GM19324 (cell line): ENCODE results near the gene CR2.
"Not testable (repeated sequence)": the region's sequence is repeated elsewhere in the genome, so short reads cannot be mapped to it uniquely, and the experiment has no call there.

ENCODE experiments used
- ATAC-seq: cut with Tn5 transposase; IDR thresholded peaks from one replicate; pipeline ENCODE4 v1.9.1; 2021; ENCODE audit warnings: mild to moderate bottlenecking, moderate library complexity; ENCODE audit not compliant: unreplicated experiment, low FRiP score

The CR2 gene

DNA sequence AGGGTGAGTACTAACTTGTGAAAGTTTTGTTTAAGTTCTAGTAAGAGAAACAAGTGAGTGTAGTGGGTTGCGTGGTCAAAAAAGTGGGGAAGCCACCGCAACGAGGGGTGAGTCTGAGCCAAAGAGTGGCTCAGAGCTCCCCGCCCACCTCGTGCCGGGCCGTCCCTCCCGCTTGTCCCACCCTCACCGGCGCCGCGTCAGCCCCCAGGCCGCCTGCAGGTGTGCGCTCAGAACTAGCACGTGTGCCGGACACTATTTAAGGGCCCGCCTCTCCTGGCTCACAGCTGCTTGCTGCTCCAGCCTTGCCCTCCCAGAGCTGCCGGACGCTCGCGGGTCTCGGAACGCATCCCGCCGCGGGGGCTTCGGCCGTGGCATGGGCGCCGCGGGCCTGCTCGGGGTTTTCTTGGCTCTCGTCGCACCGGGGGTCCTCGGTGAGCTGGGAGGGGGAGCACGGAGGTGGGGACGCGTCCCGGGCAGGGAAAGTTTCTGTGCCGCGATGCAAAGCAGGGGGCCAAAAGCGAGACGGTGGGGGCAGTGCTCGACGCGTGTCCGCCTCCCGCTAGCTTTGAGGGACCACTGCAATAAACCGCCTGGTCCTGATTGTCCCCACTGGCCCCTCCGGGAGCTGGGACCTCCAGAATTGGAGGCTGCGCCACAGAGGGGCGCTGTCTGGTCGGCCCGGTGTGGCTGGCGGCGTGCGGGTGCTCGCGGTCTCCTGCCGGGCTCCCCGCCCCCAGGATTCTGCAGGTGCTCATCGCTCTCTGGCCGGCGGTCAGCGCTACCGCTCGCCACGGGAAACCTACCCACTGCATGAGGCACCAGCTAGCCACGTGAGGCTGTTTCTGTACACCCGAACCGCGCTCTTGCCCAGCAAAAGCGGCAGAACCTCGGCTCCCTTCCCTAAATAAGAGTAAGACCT, at the start of gene CR2:
Gene CR2 (plus strand): TSS at position 283 of the 919 bp plus-strand sequence. CDS start 91 bp downstream, at position 374.
- peak; percentile 89 for ATAC-seq

DNA sequence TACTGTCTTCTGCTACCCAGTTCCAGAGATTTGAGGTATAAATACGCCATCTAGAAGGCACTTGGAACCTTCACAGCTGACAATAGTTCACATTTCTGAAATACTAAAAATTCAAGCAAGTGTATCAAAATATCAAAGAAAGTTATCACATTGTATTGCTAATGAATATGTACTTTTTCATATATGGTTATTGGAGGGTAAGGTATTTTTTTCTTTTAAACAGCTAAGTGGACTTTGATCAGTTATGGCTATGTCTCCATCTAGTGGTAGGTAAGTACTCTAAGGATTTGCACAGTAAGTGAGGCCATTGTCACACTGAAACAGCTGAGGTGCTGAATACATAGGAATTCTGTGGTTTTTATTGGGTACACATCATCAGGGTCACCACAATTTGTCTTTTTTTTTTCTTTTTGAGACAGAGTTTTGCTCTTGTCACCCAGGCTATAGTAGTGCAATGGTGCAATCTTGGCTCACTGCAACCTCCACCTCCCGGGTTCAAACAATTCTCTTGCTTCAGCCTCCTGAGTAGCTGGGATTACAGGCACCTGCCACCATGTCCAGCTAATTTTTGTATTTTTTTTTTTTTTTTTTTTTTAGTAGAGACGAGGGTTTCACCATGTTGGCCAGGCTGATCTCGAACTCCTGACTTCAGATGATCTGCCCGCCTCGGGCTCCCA, 49.1 kb upstream of the CR2 start:
- ATAC-seq, result no peak

DNA sequence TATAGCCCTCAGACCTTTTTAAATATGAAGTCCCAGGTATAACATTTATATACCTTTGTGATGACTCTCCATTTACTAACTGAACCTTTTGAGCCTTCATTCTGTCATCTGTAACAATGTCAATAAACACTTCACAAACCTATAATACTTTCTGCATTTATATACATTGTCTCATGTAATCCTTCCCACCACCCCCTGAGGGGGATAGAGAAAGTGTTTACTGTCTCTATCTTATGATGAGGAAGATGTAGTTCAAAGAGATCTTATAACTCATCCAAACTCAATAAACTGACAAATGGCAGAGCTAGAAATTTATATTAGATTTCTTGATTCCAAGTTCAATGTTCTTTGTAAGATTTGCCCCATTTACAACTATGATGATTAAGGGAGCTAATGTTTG, 48.3 kb upstream of the CR2 start:
- ATAC-seq, result no peak

DNA sequence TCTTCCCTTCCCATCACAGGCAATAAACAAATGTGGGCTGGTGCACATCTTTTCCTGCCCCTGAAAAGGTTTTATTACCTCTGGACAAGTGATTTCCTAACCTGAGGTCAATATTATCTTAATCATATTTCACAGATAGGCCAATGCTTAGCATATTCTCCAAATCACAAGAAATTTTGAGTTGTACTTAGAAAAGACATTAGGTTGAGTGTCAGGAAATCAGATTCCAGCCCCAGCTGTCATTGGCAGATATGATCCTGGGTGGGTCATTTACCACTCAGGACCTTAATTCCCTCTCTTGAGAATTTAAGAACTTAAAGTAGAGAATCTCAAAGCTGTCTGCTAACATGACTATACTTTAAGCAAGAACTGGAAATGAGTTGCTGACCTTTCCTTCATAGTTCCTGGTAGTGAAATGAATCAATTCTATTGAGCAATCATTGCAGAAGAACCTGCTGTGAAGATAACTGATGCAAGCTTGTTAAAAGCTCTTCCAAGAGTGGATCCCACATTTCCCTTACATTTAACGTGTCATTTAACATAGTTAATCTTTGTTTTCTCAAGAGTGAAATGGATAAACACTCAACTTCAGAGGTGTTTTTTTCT, 46.4 kb upstream of the CR2 start:
- ATAC-seq, result no peak

DNA sequence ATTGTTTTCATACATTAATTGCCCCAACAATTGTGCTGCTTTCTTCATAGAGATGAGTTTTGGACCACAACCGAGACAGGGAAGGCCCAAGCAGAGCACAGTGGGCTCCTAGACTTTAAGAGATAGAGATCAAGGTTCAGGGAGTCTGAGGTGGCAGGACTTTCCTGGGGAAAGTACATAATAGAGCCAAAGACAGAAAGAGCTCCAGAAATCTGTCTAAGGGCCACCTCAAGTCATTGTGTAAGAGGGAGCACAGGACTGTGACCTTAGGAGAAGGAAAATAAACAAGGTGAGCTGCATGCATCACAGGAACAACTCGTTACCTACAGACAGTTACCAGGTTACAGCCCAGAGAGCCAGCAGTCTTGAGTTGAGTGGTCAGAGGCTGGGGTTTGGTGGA, 41.3 kb upstream of the CR2 start:
- no peak for ATAC-seq

DNA sequence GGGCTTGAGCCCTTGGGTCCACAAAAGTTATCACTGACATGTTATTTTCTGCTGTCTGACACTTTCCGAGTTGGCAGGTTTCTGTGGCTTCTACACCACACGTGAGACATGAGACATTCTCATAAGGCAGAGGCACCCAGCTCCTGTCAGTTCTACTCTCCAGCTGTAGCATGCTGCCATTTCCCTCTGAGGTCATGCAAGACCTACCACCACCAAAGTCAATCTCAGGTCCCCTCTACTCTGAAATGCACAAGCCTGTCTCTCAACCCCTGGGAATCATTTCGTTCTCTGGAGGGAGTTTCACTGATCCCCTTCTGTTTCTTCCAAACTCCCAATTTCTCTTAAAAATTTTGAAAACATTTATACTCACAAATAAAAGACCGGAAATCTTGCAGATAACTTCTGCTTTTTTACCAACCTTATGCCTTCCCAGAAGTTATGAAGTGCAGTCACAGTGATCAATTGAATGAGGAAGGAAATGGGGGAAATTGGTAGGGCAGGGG, 39.5 kb upstream of the CR2 start:
- ATAC-seq, result peak; percentile 91

DNA sequence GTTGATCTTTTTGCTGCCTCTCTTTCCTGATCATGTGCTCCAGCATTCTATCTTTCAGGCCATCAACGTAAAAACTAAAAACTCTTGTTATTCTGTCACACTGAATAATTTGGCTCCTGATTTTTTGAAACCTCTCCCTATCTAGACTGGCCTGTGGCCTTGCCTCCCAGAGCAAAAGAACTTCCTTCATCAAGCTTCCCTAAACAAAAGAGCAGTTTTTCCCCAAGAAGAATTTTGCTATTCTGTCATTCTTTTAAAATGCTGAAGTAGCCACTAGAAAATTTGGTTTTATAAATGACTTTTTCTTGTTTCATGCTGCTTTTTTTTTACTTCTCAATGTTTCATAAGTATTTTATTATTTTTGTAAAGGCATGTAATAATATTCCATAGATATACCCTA, 37.1 kb upstream of the CR2 start:
- no peak for ATAC-seq

DNA sequence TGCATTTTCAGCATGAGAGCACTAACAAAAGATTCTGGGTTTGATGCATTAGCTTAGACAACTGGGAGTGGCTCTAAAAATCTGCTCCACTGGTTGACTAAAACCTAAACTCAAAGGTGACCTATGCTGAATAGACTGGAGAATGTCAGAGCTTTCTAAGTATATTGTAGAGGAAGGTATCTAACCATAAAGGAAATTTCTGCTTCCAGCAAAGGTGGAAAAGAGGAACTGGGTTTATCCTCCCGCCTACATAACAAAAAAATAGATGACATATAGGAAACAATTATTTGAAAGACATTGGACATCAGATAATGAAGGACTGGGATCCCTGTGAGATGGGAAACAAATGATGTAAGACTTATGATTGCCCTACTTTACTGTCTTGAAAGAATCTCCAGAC, 35.8 kb upstream of the CR2 start:
- ATAC-seq, result no peak

DNA sequence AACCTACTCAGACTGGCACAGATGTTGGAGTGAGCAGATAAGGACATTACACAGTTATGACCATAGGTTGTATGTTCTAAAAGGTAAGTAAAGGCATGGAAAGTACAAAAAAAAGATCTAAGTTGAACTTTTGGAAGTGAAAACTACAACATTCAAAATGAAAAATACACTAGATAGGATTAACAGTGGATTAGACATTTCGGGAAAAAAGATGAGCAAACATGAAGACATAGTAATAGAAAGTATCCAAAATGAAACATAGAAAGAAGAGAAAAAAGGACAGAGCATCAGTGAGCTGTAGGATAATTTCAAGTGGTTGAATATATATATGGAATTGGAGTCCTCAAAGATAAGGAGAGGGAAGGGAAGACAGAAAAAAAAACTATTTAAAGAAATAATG, 34.0 kb upstream of the CR2 start:
- ATAC-seq, result no peak

DNA sequence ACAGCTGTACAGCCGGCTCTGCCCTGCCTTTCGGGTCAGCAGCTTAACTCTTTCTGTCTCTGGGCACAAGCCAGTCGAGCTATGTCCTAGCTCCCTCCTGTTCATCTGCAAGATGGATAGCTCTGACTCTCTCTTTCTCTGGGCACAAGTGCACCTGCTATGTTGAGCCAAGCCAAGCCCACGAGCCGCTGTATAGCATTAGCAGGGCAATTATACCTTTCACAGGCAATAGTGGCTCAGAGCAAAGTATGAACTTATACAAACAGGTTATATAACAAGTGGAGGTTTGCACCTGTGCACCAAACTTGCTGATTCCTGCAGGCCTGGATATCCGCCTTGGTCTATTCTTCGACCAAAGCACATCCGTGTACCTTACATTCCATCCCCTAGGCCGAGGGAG, 33.0 kb upstream of the CR2 start:
- ATAC-seq, result no peak

DNA sequence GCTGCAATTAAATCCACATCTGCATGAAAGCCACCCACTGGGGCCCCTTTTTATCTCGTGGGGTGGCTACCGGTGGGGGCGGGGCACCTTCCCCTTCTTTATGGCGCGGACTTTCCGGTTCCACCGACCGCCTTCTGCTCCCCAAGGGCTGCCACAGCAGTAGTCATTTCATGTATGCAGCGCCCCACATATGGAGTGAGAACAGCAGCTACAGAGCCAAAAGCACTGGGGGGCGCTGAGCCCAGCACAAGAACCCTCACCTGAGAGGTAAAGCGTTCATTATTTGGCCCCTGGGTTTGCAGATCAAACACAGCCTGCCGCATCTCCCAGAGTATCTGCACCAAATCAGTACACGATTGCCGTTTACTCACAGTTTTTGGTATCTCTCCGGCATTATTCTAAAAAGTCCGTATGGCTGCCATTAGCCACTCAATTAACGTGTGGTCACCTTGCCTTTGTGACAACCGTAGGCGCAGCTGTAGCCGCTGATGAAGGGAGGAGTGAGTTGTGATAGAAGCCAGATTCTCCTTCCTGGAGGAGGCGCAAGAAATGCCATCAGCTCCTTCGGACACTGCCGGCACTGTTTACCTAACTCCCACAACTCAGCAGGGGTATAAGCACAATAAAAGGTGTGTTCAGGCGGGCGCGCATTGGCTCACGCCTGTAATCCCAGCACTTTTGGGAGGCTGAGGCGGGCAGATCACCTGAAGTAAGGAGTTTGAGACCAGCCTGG, 30.4 kb upstream of the CR2 start:
- ATAC-seq, result no peak

DNA sequence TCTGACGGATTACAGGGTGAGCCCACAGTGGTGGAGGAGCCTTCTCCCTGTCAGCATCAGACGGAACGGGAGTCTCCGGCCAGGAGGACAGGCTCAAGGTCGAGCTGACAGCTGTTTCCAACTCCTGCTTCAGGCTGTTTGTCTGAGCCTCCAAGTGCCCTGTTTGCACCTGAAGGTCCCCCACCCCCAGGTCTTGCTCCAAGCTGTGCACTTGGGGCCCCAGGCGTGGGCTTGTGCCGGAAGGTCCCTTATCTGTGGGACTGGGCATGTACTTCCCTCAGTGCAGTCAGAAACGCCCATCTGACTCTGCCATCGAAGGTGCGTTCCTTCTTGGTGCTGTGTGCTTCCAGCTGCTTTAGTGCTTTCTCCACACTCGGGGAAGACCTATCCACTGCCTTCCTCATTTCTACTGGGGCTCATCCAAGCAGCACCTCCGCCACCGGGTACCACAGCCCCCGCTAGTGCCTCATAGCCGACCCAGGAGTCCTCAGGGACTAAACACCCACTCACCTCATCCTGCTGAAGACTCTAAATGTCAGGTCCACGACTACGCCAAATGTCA, 29.5 kb upstream of the CR2 start:
- ATAC-seq, result no peak

DNA sequence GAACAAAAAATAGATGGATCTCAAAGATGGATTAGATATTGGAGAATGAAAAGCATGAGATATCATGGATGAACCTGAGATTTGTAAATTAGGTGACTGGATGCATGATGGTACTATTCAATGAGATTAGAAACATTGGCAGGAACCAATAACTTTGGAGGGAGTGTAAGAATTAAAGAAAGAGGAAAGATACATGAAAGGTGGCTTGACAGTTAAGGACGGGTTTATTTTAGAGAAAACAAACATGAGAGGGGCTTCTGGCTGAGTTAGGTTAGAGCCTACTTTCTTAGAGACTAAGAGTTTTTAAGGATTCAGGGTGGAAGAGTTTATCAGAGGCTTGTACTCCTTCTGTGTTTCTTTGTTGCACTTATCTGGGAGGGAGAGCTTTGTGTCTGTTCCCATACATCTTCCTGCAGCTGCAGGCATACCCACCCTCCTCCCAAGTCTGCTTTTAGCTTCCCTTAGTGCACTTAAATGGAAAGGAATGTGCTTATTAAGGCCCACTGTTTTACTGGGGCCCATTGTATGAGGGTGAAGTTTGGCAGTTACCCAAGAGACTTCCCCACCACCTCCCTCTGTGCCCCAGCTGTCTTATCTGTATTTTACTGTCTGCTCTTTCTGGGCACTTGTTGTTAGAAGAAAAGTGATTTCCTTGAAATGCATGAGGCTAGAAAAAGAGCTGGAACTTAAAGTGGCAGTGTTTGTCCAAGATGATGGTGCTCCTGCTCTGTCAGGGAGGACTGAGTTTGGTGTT, 26.1 kb upstream of the CR2 start:
- no peak for ATAC-seq

DNA sequence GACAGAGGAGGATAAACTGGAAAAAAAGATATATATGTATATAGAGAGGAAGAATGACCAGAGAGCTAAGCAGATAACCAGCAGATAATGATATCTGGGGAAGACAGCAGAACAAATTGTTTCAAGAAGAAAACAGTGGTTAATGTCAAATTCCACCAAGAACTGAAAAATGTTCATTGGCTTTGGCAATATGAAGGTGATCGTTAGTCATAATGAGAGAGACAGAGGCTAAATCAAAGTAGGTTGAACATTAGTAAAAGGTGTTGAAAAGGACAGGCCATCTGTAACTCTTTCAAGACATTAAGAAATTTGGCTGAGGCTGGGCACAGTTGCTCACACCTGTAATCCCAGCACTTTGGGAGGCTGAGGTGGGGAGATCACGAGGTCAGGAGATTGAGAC, 25.3 kb upstream of the CR2 start:
- ATAC-seq, result no peak

DNA sequence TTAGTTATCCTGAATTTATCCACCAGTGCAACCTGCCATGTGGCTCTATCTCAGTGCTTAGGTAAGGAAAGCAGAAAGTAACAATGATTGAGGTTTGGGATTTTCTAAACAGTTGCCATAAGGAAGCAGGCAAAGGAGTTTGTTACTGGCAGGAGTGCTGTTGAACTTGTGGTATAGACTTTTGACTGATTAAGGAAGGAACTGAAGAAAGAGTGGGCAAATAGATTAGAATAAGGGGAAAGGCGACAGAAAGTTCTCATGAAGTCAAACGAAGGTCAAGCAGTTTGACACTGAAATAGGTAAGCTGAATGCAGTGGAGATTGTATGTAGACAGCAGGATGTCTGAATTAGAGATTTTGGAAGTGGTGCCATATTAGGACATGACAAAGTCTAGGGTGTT, 24.2 kb upstream of the CR2 start:
- no peak for ATAC-seq

DNA sequence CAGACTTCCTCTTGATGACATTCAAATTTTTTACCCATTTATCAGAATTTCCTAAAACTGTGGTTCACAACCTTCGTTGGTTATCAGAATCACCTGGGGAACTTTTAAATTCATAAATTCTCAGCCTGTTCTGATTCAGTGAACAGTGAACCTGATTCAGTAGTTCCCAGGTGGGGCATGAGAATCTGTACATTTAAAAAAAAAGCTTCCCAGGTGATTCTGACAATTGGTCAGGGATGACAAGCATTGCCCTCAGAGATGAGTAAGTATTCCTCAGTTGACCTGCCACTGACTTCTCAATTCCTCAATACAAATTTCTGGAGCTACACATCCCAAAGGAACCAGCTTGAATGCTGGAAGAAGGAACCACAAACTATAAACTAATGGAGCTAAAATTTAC, 23.5 kb upstream of the CR2 start:
- ATAC-seq, result no peak

DNA sequence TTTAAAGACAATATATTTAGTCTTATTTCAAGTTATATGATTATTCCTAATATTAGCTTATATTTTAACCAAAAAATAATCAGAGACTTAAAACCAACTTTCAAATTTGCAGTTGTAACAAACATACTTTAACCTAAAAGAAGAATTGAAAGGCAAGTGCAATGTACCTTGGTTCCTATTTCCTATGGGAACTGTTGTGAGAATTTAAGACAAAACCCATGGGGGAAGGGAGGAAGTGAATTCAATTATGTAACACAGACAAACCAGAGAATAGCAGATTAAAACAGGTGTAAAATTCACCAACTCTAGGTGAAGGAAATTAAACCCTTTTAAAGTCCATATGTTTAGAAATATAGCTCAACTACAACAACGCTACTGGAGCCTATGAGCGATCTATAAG, 22.6 kb upstream of the CR2 start:
- no peak for ATAC-seq

DNA sequence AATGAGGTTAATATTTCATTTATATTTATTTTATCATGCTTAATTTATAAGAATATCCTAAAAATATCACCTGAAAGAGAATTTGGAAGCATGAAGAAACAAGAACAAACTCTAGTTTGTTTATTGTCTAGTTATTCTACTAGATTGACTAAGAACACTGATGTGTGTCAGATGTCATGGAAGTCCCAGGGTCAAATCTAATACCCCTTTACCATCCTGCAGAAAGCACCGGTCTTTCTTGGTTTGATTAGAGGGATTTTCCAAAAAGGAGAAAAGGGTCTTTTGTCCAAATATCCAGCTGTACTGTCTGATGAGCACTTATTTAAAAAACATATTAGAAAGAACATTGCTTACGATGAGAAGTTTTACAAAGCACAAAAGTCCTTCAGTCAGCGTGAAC, 20.7 kb upstream of the CR2 start:
- ATAC-seq, result no peak

DNA sequence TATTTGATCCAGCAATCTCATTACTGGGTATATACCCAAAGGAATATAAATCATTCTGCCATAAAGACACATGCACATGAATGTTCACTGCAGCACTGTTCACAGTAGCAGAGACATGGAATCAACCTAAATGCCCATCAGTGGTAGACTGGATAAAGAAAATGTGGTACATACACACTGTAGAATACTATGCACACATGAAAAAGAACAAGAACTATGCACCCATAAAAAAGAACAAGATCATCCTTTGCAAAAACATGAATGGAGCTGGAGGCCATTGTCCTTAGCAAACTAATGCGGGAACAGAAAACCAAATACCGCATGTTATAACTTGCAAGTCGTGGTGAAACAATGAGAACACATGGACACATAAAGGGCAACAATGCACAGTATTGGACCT, 17.4 kb upstream of the CR2 start:
- ATAC-seq, result not testable (repeated sequence)

DNA sequence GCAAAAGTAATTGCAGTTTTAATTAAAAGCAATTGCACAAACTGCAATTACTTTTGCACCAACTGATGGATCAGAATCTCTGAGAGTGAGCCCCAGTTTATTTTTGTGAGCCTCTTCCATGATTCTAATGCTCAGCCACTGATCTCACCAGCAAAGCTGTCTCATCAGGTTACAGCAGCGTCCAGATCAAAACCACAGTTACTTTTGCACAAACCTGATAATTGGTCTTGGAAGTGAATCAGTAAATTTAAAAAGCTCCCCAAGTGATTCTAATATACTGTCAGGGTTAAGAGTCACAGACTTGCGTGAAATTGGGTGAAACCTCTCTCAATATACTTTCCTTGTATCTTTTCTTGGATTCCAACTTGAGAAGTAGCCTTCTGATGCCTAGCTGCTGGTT, 13.5 kb upstream of the CR2 start:
- no peak for ATAC-seq
